Measurements from ENCODE around the gene CSTF2. TPM values are rescaled to one million over a fixed set of nuclear protein-coding genes. Genes with fewer than 3 reads are reported as not detected.

Gene CSTF2
- total and polyA plus RNA-seq, 9 of the 15 experiments (the other 6 are each of a cell fraction or from before 2014, with no cell fraction given): 11.6 to 57.9 (median 46.4) TPM

DNA sequence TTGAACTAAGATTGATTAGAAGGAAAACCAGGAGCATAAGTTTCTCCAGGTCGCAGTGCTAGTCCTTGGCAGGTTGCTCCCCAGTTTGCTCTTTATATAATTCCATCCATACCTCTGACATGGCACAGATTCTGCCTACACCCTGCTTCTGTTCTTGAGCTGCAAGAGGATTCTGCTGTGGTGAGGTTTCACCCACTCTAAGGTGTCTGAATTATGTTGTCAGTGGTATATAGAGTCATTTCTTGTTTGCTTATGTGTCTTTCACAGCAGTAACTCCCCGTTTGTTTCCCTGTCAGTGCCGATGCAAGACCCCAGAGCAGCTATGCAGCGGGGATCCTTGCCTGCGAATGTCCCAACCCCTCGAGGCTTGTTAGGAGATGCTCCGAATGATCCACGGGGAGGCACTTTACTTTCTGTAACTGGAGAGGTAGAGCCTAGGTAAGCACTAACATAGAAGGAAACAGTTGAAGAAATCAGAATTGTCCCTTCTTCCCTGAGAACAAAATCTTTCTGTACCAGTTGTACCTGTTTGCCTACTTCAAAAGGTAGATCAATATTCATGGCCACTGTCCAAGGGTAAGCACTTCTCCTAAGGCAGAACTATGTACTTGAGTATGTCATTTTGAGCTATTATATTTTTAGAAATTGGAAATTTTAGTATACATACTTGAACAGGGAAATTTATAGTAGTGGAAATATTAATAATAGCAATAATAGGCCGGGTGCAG, 11.2 kb downstream of the CSTF2 start:
- no peaks in the 10 kb centered on the region for H3K27me3 ChIP-seq (ENCODE audit: control insufficient read depth in 2 of 2, insufficient read depth in 2 of 2, low read length in 2 of 2)
- no peaks in the 10 kb centered on the region for H4K20me1 ChIP-seq (replicated peaks; ENCODE audit: control insufficient read depth, insufficient read depth, low read length)
- H3K79me2 ChIP-seq (ENCODE audit: control insufficient read depth, insufficient read depth, low read length): no peaks in the 10 kb centered on the region
- no peaks in the 10 kb centered on the region for H3K4me1 ChIP-seq (replicated peaks in 1 of 2; ENCODE audit: control insufficient read depth in 2 of 2, insufficient read depth in 2 of 2, low read length in 2 of 2)
- H3K4me3 ChIP-seq: no peak overlapping the region
- intact Hi-C loops (cut with micrococcal nuclease): no loop called here
- DNase-seq (ENCODE audit: extremely low read depth in 1 of 4, low spot score in 3 of 4) (no peak), ATAC-seq (no peak), FAIRE-seq (no peak)
- no TSS peak for BruUV-seq (replicated peaks)
- no peaks in the 10 kb centered on the region for H3K9me3 ChIP-seq (replicated peaks; ENCODE audit: control insufficient read depth, insufficient read depth, low read depth, low read length)
- ChIA-PET CTCF (ENCODE audit: low intra/inter-chr PET ratio) (no interaction called here), POLR2A (interaction anchor here (0.8 kb wide), 1 partner anchor 11 kb away, joined by 4 read pairs; the partner anchor contains the start of gene CSTF2)
- no peaks in the 10 kb centered on the region for H3K9me1 ChIP-seq (ENCODE audit: control insufficient read depth, insufficient read depth, low read length)
- no peak overlapping the region for H2AFZ ChIP-seq (ENCODE audit: low read depth, low read length)
- H3K36me3 ChIP-seq (ENCODE audit: control insufficient read depth, insufficient read depth, low read length): peaks cover 84% of the 10 kb centered on the region
- no peak overlapping the region for H3K27ac ChIP-seq (ENCODE audit: extremely low read depth, low read depth, low read length)
- H3K4me2 ChIP-seq (ENCODE audit: insufficient read depth, low read length): no peak overlapping the region
- in situ Hi-C loops (cut with MboI): no loop called here
- no peak overlapping the region for H3K9ac ChIP-seq (ENCODE audit: insufficient read depth in 1 of 2, low read depth in 2 of 2, low read length in 2 of 2)
- 93% methylated on average over 3 of the region's 9 CpGs for WGBS (ENCODE audit: insufficient coverage, low coverage, missing lambda C conversion rate)
- TF ChIP-seq CXXC5 (CRISPR knock-in tag; IDR thresholded peaks at IDR 0.05): no peak
- TF ChIP-seq PHB2 (IDR thresholded peaks at IDR 0.05; ENCODE audit: low read depth): no peak
- no peak for TF ChIP-seq ZNF311 (CRISPR knock-in tag; IDR thresholded peaks at IDR 0.05)
- TF ChIP-seq ZNF75A (CRISPR knock-in tag; IDR thresholded peaks at IDR 0.05): no peak
- TF ChIP-seq, protein P1, sequence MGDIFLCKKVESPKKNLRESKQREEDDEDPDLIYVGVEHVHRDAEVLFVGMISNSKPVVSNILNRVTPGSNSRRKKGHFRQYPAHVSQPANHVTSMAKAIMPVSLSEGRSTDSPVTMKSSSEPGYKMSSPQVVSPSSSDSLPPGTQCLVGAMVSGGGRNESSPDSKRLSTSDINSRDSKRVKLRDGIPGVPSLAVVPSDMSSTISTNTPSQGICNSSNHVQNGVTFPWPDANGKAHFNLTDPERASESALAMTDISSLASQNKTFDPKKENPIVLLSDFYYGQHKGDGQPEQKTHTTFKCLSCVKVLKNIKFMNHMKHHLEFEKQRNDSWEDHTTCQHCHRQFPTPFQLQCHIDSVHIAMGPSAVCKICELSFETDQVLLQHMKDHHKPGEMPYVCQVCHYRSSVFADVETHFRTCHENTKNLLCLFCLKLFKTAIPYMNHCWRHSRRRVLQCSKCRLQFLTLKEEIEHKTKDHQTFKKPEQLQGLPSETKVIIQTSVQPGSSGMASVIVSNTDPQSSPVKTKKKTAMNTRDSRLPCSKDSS (IDR thresholded peaks at IDR 0.05; ENCODE audit: low read depth, partially characterized antibody): no peak
- no peak for TF ChIP-seq SMARCB1 (IDR thresholded peaks at IDR 0.05; ENCODE audit: insufficient read length, low read depth)
- no peak for TF ChIP-seq KLF6 (CRISPR knock-in tag; IDR thresholded peaks at IDR 0.05; ENCODE audit: borderline replicate concordance)
- TF ChIP-seq NR2F6 (CRISPR knock-in tag; IDR thresholded peaks at IDR 0.05): no peak
- TF ChIP-seq CUX1 (CRISPR knock-in tag; IDR thresholded peaks at IDR 0.05): no peak
- no peak for TF ChIP-seq ZC3H11A (IDR thresholded peaks at IDR 0.05; ENCODE audit: low read depth, low read length)
- TF ChIP-seq PRDM10 (IDR thresholded peaks at IDR 0.05; ENCODE audit: partially characterized antibody): no peak
